HG02610 (cell line): ENCODE data around the gene ABCB4.
A peak's percentile ranks its signal among the peaks of the same experiment; 100 is the strongest.

Experiments
- ATAC-seq: cut with Tn5 transposase; IDR thresholded peaks from one replicate; pipeline ENCODE4 v1.9.1; 2021; ENCODE audit warnings: mild to moderate bottlenecking, moderate library complexity; ENCODE audit not compliant: unreplicated experiment

The ABCB4 gene

GRCh38 chr7:87475359-87476178 is at the start of gene ABCB4:
Gene ABCB4, minus strand, starts transcription at chr7:87475680. Its CDS starts 215 bp downstream, at chr7:87475465.
- ATAC-seq = peak; percentile 9

DNA sequence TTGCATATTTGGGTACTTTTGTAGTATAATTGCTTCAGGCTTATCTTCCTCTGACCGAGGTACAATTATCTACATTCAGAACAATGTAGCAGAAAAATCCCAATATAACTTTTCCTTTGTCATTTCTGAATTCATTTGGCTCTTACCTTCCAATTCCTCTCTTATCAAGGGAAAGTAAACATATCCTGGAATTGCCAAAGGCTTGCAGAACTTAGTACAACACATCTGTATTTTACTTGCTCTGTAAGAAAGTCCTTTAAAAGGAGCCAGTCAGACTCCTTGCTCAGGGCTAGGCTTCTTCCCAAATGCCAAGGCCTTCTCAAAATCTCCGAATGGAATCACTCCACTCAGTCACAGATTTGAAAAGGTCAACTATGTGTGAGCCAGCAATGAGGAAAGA is 43.3 kb upstream of the ABCB4 start:
- no peak for ATAC-seq

DNA sequence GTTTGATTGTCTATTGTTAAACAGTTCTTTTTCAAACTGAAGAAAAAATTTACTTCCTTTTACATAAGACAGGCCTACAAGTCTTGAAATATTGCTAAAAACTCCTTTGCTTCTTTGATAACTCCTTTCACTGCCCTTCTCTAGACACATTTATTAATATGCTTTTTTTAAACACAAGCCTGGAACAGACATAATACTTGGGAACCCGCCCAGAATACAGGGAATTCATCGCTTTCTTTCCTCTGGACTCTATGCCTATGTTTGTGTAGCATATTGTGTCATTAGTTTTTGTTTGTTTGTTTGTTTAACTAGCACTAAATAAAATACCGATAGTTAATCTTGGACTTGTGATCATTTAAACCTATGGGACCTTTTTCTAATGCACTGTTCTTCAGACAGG is 42.4 kb upstream of the ABCB4 start:
- no peak for ATAC-seq

DNA sequence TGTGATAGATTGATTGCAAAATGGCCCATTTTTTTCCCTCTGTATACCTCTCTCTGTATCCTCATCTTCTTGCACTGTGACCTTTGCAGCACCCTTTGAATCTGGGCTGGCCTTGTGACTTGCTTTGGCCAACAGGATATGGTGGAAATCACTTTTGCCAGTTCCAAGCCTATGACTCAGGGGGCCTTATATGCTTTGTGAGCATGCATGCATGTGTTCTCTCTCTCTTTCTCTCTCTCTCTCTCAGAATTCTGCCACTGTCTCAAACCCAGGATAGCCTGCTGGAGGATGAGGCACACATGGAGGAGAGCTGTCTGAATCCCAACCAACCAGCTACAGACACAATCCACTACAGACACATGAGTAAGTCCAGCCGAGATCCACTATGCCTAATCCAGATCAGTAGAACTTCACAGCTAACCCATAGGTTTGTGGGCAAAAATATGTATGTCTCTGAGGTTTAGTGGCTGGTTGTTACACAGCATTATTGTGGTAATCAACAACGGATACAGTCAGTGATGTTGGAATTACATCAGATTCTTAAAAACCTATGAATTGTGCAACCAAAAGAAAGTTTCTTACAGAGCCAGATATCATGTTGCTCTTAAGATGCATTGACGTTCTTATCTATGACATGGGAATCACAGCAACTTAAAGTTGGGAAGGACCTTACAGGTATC is 41.8 kb upstream of the ABCB4 start:
- ATAC-seq = no peak

DNA sequence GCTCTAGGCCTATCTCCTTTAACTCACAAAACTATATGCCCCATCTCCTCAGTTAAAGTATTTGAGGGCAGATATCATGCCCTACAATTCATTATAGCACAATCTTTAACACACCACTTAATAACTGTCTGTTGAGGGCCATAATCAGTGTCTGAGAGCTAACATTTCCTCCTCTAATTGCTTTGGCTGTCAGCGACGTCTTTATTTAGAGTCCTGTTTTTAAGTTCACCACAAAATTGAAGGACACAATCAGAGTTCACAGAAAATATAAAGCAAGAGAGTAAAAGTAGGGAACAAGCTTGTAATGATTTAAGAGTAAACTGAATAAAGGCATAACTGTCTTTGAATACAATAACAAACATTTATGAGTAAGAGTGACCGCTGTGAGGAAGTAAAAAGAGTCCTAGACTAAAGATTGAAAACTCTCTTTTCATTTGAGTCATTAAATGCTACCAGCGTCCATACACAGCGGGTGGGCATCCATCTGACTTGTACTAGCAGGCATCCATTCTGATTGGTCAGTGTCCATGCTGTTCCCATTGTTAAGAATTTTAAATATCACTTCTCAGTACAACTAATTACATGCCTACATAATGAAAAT is 38.4 kb upstream of the ABCB4 start:
- no peak for ATAC-seq

DNA sequence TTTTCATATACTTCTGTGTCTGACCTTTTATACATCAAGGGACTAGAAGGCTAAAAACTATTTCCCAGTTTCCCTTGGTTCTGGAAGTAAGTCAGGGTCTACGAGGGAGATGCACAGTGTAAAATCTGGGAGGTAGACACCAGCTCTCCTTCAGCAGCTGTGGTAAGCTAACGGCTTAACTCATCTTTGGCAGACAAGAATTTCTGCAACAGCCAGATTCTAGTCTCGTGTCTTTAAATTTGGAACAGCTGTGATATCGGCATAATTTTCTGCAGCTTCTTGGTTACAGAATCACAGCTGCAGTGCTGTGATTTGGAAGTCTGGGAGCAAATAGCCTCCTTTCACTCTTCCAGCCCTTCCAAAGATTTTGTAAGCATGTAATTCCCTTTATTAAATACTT is 37.4 kb upstream of the ABCB4 start:
- no peak for ATAC-seq

DNA sequence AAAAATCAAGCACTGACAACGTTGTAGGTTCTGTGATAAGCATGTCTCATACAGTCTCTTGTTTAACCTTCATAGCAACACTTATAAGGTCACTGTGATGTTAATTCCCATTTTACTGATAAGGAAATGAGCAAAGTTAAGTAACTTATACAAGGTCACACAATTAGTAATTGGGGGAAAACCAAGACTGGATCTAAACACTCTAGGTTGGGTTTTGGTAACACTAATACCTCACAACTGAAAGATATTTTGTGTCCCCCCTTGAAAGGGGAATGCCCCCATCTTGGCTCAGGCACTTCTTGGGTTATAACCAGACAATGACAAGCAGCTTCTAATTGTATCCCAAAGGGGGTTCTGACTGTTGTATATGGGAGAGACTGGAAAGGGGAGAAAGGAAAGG is 36.0 kb upstream of the ABCB4 start:
- peak; percentile 42 for ATAC-seq

- no peak for ATAC-seq
Observed at GRCh38 chr7:87510411-87510875, 35.0 kb upstream of the ABCB4 start.

DNA sequence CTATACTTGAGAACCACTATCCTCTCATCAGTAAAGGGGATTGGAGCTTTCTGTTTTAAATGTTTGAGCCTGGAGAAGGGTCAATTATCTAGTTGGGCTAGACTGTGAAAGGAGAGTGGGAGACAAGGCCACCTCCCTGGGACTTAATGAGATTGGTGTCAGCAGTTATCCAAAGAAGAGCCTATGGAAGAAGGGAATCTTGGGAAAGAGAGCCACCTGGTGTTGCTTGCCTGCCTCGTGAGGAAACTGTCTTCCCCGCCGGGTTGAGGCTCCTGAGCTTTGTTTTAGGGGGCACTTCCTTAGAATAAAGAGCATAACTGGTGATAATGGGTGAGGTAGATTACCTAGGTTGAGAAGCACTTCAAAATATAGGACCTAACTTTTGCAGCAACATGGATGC is 32.0 kb upstream of the ABCB4 start:
- no peak for ATAC-seq

DNA sequence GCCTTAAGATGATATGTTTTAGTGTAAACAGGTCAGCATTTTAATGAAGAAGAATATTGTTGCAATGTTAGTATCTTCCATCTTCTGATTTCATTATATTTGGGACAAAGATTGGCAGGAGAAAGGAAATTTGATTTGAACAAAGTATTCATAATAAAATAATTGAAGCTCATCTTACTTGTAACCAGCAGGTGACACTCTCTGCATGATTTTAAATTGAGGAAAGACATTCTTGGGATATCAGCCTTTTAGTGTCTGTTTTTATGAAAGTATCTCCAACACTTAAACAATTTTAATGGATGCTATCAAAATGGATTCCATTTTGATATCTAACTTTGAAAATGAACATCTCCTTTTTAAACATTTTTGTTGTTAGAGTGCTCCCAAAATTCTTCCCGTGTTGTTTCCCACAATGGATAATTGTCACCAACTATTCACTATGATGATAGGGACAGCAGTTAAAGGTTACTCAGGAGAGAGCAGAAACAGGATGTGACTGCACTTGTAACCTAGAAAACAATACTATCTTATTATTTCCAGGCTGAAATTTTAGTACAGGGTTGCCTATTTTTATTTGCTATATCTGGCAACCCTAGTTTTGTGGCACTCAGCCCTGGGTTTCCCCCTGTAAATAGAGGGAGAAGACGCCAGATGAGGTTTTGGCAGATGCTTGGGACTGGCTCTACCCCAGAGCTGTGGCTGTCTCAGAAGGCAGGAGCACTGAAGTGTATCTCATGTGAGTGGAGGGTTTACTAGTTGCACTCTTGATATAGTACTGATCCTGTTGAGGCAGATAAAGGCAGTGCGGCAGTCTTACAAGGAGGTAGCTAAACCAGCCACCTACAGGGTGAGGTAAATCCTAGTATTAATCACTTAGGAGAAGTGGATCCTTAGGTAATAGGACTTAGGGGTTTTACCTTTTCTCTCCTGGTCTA is 31.0 kb upstream of the ABCB4 start:
- ATAC-seq = peak; percentile 34

- ATAC-seq = no peak
Observed at GRCh38 chr7:87505557-87506245, 30.2 kb upstream of the ABCB4 start.

DNA sequence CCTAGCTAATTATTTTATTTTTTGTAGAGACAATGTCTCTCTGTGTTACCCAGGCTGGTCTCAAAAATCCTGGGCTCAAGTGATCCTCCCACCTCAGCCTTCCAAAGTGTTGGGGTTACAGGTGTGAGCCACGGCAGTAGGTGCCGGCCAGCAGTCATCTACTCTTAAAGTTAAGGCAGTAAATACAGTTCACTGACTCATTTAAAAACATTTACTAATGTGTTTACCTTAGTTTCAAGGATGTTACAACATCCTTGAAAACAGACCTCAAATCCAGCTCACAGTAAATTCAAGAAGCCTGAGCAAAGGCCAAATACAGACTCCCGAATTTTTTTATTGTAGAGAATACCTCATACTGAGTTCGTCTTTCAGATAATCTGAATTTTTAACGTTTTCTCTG is 29.6 kb upstream of the ABCB4 start:
- ATAC-seq = no peak

DNA sequence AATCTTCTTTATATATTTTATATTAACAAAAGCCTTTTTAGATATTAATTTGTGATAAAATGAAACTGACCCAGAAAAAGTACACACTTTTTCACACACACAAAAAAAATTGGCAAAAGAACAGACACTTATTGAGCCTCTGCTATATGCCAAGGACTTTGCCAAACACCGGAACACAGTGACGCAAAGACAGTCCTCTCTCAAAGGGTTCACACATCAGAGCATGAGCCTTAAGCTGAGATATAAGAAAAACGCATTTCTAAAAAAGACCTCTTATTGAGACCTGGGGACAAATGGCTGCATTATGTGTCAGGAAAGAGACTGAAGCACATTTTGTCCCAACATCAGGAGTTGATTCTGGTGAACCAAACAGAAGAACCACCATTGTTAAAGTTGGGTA is 24.0 kb upstream of the ABCB4 start:
- no peak for ATAC-seq

DNA sequence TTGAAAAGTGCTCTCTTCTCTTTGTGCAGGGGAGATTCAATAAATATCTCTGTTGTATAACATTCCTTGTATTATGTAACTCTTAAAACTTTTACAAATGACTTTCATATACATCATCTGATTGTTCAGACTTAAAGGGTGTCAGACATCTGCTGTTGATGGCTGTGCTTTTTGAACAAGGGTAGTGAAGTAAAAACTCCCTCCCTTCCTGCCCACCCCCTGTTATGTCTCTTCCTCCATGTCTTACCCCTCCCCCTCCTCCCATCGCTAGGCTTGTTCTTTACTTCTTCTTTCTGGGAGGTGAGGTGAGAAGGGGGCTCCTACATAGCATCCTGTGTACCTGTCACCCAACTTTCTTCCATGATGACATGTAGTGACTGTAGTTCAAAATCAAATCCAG is 23.4 kb upstream of the ABCB4 start:
- peak; percentile 64 for ATAC-seq

DNA sequence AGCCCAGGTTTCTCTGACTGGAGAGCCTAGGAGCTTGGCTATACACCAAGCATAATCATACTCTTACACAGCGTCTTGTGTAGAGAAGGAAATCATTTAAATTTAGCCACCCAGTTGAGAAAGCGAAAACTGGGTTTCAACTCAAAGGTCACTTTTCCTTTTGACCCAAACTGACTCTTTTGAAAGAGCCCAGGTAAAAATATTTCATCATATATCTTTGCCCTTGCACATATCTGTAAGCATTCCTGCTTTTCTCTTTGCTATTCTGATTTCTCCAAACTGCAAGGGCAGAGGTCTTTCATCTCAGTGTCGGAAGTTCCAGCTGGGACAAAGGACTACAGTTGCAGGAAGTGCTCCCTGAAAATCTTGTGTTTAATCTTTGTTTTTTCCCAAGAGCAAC is 22.0 kb upstream of the ABCB4 start:
- ATAC-seq = no peak

DNA sequence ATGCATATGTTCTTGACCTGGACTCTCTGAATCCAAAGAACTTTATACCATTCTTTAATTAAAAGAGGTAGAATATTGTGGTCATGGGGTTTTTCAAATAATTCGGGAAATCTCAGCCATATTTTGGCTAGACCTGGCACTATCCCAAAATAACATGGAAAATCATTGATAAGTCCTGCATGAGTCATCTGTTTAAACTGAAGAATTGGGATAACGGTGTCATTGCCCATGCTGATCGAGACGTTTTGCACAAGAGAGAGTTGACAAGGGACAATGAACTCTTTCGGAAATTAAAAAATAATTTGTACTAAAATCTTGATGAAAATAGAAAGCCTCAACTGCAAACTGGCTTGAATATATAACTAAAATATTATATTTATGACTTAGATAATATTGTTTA is 19.9 kb upstream of the ABCB4 start:
- no peak for ATAC-seq

- no peak for ATAC-seq
Observed at GRCh38 chr7:87494454-87494853, 19.0 kb upstream of the ABCB4 start.

- no peak for ATAC-seq
Observed at GRCh38 chr7:87483131-87483530, 7.7 kb upstream of the ABCB4 start.

DNA sequence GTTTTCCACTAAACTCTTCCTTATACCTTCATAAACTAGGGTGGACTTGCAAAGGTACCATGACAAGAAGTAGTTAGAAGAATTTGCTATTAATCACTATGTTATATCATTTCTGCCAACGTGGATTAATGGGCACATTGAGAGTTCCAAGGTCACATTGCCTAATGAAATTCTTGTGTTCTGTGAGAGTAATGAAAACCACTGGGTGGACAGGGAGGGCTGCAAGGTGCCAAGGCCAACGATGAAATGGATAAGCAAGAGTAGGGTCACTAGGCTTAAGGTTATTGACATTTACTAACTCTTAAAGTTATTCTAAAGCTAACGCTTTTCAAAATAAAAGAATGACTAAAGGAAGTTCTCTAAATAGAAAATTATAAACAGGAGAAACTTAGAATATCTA is 6.6 kb upstream of the ABCB4 start:
- ATAC-seq = no peak

DNA sequence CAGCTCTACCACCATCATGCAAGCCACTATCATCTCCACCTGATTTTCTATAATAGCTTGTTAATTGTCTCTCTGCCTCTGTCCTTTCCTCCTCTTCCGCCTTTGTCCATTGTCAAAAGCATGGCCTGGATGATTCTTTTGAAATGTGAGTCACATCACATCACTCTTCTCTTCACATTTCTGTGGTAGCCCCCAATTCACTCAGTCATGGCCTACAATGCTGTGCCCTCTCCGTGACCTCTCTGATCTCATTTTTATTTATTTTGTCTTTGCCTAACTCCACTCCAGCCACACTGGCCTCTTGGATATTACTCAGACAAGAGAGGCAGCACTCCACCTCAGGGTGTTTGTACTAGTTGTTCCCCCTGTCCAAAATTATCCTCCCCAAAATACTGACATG is 4.9 kb upstream of the ABCB4 start:
- ATAC-seq = no peak
